ENCODE measurements around the gene CAND1.

DNA sequence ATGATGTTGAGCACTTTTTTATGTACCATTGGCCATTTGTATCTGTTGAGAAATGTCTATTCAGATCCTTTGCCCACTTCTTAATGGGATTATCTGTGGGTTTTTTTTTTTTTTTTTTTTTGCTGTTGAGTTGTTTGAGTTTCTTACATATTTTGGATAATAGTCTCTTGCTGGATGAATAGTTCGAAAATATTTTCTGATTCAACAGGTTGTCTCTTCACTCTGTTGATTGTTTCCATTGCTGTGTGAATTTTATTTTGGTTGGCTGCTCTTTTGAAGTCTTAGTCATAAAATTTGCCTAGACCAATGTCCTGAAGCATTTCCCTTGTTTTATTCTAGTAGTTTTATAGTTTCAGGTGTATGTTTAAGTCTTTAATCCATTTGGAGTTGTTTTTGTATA, 64.5 kb downstream of the CAND1 start:
- TF ChIP-seq CTCF (IDR thresholded peaks at IDR 0.05): no peak
- TF ChIP-seq POLR2A (IDR thresholded peaks at IDR 0.05): no peak
